WTC11 (cell line): ENCODE data around the gene COPS3. TPM values are rescaled to one million over a fixed set of nuclear protein-coding genes. Genes with fewer than 3 reads are reported as not detected.

Source experiments
- ATAC-seq: fragments of 200-7000 bp; cut with Tn5 transposase; 2 replicates; pipeline ENCODE4 v1.10.0; 2021; ENCODE audit warnings: mild to moderate bottlenecking, moderate library complexity
- CTCF ChIA-PET: fragments of 300-600 bp; sonication (Branson Sonifier 250); formaldehyde crosslinking; loops from one replicate; lab custom pipeline; 2021; ENCODE audit warnings: antibody characterized with exemption; lab: Charles Lee
- POLR2A ChIA-PET: fragments of 350-600 bp; sonication (Branson Sonifier 250); formaldehyde crosslinking; loops from one replicate; lab custom pipeline; 2021; ENCODE audit warnings: antibody characterized with exemption; lab: Charles Lee
- DNase-seq: peaks from one replicate; pipeline ENCODE4 v3.0.0; 2021; ENCODE audit warnings: low spot score
- H3K27ac Mint-ChIP-seq: 2 replicates; pipeline ENCODE4 v1.8.0; 2021; ENCODE audit warnings: mixed read lengths
- H3K27me3 Mint-ChIP-seq: 2 replicates; pipeline ENCODE4 v1.8.0; 2021; ENCODE audit warnings: low read depth, mild to moderate bottlenecking, moderate library complexity, mixed read lengths
- H3K36me3 Mint-ChIP-seq: 2 replicates; pipeline ENCODE4 v1.8.0; 2021; ENCODE audit warnings: mixed read lengths
- H3K4me1 Mint-ChIP-seq: 2 replicates; pipeline ENCODE4 v1.8.0; 2022; ENCODE audit warnings: mixed read lengths
- H3K4me3 Mint-ChIP-seq: 2 replicates; pipeline ENCODE4 v1.8.0; 2021; ENCODE audit warnings: mild to moderate bottlenecking, moderate library complexity, mixed read lengths
- H3K9me3 Mint-ChIP-seq: 2 replicates; pipeline ENCODE4 v1.8.0; 2021; ENCODE audit warnings: mixed read lengths
- ATF6 ChIP-seq: sonication (generic); formaldehyde crosslinking; IDR thresholded peaks from 2 replicates; pipeline ENCODE4 v1.8.1; 2023; ENCODE audit warnings: mild to moderate bottlenecking, missing genetic modification reagents
- CREB1 ChIP-seq: sonication (generic); formaldehyde crosslinking; IDR thresholded peaks from 2 replicates; pipeline ENCODE4 v1.8.0; 2023; ENCODE audit warnings: mild to moderate bottlenecking, missing genetic modification reagents
- E2F5 ChIP-seq: sonication (generic); formaldehyde crosslinking; IDR thresholded peaks from 2 replicates; pipeline ENCODE4 v1.8.1; 2022; ENCODE audit warnings: mild to moderate bottlenecking, moderate library complexity, missing genetic modification reagents
- ELF4 ChIP-seq: sonication (generic); formaldehyde crosslinking; IDR thresholded peaks from 2 replicates; pipeline ENCODE4 v1.8.1; 2022; ENCODE audit warnings: low read depth, mild to moderate bottlenecking, moderate library complexity, missing genetic modification reagents
- EMX1 ChIP-seq: fragments of 250-450 bp; sonication (Bioruptor Pico); IDR thresholded peaks from 2 replicates; pipeline ENCODE4 v1.8.0; 2021; ENCODE audit warnings: mild to moderate bottlenecking
- HMGA2 ChIP-seq: fragments of 250-450 bp; sonication (Bioruptor Pico); IDR thresholded peaks from 2 replicates; pipeline ENCODE4 v1.4.0; 2021; ENCODE audit warnings: mild to moderate bottlenecking, moderate library complexity
- KAT7 ChIP-seq: sonication (generic); formaldehyde crosslinking; IDR thresholded peaks from 2 replicates; pipeline ENCODE4 v1.8.1; 2023; ENCODE audit warnings: missing genetic modification reagents, mild to moderate bottlenecking, borderline replicate concordance
- NR3C1 ChIP-seq: sonication (generic); formaldehyde crosslinking; conservative IDR thresholded peaks from 2 replicates; pipeline ENCODE4 v1.8.1; 2023; ENCODE audit warnings: low read depth, mild to moderate bottlenecking, missing genetic modification reagents
- USF2 ChIP-seq: sonication (generic); formaldehyde crosslinking; IDR thresholded peaks from 2 replicates; pipeline ENCODE4 v1.8.1; 2023; ENCODE audit warnings: mild to moderate bottlenecking, missing genetic modification reagents, moderate library complexity
- ZNF423 ChIP-seq: fragments of 250-450 bp; sonication (Bioruptor Pico); IDR thresholded peaks from 2 replicates; pipeline ENCODE4 v2.1.2; 2022; ENCODE audit warnings: mild to moderate bottlenecking, moderate library complexity
- total RNA-seq: library from RNA; stranded (reverse); gene quantifications from 3 replicates; pipeline ENCODE4 v1.2.3, GENCODE V29; 2021
- TF ChIP-seq, protein P1 (sequence below): fragments of 250-450 bp; sonication (Bioruptor Pico); IDR thresholded peaks from 2 replicates; pipeline ENCODE4 v1.9.0; 2021; ENCODE audit warnings: mild to moderate bottlenecking
- TF ChIP-seq, protein P2 (sequence below): sonication (generic); formaldehyde crosslinking; IDR thresholded peaks from 2 replicates; pipeline ENCODE4 v1.8.0; 2022; ENCODE audit warnings: missing genetic modification reagents
- TF ChIP-seq, protein P3 (sequence below): sonication (generic); formaldehyde crosslinking; IDR thresholded peaks from 2 replicates; pipeline ENCODE4 v1.8.1; 2023; ENCODE audit warnings: mild to moderate bottlenecking, missing genetic modification reagents, borderline replicate concordance
- TF ChIP-seq, protein P4 (sequence below): sonication (generic); formaldehyde crosslinking; IDR thresholded peaks from 2 replicates; pipeline ENCODE4 v1.8.0; 2022; ENCODE audit warnings: mild to moderate bottlenecking, missing genetic modification reagents

Gene COPS3
- total RNA-seq, 1 experiment from 2014 or later, result 78.3 TPM

GRCh38 chr17:17200831-17201230 is 80.2 kb downstream of the COPS3 start:
- CTCF ChIA-PET, result interaction anchor here (1.0 kb wide), 1 partner anchor 59 kb away, joined by 5 read pairs; no protein-coding TSS in a partner anchor
- Mint-ChIP-seq H3K27me3 (peaks cover 7% of the 10 kb centered on the region), H3K36me3 (no peaks in the 10 kb centered on the region), H3K4me3 (no peak overlapping the region), H3K27ac (no peak overlapping the region), H3K4me1 (no peaks in the 10 kb centered on the region), H3K9me3 (no peaks in the 10 kb centered on the region)
- no peak for ATAC-seq
- DNase-seq, result no peak
- TF ChIP-seq CREB1 (CRISPR knock-in tag), result no peak
- TF ChIP-seq EMX1 (CRISPR knock-in tag), result no peak
- no peak for TF ChIP-seq ELF4
- no peak for TF ChIP-seq KAT7 (CRISPR knock-in tag)
- TF ChIP-seq USF2 (CRISPR knock-in tag), result no peak
- POLR2A ChIA-PET, result no interaction called here

DNA sequence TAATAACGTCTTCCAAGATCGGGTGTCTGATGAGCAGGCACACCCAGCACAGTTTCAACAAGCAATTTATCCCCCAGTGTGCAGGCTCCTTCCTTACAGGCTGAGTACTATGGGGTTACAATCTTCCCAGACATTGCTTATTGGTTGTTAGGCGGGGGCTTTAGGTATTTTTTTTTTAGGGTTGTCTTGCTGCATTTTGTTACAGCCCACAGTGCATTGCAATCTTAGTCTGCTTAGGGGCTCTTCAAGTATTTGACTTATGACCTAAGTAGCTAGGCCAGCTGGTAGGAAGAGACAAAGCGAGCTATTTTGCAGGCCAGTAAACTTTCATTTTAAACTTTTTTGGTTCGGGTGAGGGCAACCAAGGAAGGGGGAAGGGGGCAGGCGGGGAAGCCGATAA is 80.7 kb downstream of the COPS3 start:
- Mint-ChIP-seq H3K4me1 (no peaks in the 10 kb centered on the region), H3K9me3 (no peaks in the 10 kb centered on the region), H3K36me3 (no peaks in the 10 kb centered on the region), H3K27me3 (peaks cover 2% of the 10 kb centered on the region; the same call in 1 of the 2 replicates), H3K4me3 (no peak overlapping the region), H3K27ac (no peak overlapping the region)
- POLR2A ChIA-PET, result no interaction called here
- CTCF ChIA-PET, result interaction anchor here (1.0 kb wide), 1 partner anchor 59 kb away, joined by 5 read pairs; no protein-coding TSS in a partner anchor
- DNase-seq (no peak), ATAC-seq (no peak)
- TF ChIP-seq NR3C1 (CRISPR knock-in tag) (no peak), ATF6 (CRISPR knock-in tag) (no peak), EMX1 (CRISPR knock-in tag) (no peak), USF2 (CRISPR knock-in tag) (no peak)
- TF ChIP-seq, protein P1, sequence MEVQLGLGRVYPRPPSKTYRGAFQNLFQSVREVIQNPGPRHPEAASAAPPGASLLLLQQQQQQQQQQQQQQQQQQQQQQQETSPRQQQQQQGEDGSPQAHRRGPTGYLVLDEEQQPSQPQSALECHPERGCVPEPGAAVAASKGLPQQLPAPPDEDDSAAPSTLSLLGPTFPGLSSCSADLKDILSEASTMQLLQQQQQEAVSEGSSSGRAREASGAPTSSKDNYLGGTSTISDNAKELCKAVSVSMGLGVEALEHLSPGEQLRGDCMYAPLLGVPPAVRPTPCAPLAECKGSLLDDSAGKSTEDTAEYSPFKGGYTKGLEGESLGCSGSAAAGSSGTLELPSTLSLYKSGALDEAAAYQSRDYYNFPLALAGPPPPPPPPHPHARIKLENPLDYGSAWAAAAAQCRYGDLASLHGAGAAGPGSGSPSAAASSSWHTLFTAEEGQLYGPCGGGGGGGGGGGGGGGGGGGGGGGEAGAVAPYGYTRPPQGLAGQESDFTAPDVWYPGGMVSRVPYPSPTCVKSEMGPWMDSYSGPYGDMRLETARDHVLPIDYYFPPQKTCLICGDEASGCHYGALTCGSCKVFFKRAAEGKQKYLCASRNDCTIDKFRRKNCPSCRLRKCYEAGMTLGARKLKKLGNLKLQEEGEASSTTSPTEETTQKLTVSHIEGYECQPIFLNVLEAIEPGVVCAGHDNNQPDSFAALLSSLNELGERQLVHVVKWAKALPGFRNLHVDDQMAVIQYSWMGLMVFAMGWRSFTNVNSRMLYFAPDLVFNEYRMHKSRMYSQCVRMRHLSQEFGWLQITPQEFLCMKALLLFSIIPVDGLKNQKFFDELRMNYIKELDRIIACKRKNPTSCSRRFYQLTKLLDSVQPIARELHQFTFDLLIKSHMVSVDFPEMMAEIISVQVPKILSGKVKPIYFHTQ, result no peak
- TF ChIP-seq, protein P2, sequence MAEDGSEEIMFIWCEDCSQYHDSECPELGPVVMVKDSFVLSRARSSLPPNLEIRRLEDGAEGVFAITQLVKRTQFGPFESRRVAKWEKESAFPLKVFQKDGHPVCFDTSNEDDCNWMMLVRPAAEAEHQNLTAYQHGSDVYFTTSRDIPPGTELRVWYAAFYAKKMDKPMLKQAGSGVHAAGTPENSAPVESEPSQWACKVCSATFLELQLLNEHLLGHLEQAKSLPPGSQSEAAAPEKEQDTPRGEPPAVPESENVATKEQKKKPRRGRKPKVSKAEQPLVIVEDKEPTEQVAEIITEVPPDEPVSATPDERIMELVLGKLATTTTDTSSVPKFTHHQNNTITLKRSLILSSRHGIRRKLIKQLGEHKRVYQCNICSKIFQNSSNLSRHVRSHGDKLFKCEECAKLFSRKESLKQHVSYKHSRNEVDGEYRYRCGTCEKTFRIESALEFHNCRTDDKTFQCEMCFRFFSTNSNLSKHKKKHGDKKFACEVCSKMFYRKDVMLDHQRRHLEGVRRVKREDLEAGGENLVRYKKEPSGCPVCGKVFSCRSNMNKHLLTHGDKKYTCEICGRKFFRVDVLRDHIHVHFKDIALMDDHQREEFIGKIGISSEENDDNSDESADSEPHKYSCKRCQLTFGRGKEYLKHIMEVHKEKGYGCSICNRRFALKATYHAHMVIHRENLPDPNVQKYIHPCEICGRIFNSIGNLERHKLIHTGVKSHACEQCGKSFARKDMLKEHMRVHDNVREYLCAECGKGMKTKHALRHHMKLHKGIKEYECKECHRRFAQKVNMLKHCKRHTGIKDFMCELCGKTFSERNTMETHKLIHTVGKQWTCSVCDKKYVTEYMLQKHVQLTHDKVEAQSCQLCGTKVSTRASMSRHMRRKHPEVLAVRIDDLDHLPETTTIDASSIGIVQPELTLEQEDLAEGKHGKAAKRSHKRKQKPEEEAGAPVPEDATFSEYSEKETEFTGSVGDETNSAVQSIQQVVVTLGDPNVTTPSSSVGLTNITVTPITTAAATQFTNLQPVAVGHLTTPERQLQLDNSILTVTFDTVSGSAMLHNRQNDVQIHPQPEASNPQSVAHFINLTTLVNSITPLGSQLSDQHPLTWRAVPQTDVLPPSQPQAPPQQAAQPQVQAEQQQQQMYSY (CRISPR knock-in tag), result no peak

DNA sequence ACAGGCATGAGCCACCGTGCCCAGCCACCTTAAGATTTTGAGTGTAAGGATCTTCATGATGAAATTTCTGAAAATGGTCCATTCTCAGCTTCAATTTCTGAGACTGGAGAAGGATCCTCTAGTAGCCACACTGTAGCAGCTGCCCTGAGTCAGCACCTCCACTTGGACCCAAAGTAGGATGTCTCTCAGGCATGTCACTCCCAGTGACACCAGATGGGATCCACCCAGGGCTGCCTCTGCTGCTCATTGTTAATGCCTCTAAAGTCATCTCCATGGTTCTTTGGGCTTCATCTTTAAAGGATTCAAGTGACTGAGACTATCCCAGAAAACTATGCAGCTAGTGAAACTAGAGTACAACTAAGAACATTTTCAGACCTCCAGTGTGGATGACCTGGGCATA is 82.8 kb downstream of the COPS3 start:
- H3K27ac Mint-ChIP-seq, result no peak overlapping the region
- CTCF ChIA-PET, result no interaction called here
- no peaks in the 10 kb centered on the region for H3K4me1 Mint-ChIP-seq
- H3K36me3 Mint-ChIP-seq, result no peaks in the 10 kb centered on the region
- H3K27me3 Mint-ChIP-seq, result no peaks in the 10 kb centered on the region
- H3K9me3 Mint-ChIP-seq, result no peaks in the 10 kb centered on the region
- no peak overlapping the region for H3K4me3 Mint-ChIP-seq
- POLR2A ChIA-PET, result no interaction called here
- no peak for DNase-seq
- ATAC-seq, result no peak
- TF ChIP-seq, protein P3, sequence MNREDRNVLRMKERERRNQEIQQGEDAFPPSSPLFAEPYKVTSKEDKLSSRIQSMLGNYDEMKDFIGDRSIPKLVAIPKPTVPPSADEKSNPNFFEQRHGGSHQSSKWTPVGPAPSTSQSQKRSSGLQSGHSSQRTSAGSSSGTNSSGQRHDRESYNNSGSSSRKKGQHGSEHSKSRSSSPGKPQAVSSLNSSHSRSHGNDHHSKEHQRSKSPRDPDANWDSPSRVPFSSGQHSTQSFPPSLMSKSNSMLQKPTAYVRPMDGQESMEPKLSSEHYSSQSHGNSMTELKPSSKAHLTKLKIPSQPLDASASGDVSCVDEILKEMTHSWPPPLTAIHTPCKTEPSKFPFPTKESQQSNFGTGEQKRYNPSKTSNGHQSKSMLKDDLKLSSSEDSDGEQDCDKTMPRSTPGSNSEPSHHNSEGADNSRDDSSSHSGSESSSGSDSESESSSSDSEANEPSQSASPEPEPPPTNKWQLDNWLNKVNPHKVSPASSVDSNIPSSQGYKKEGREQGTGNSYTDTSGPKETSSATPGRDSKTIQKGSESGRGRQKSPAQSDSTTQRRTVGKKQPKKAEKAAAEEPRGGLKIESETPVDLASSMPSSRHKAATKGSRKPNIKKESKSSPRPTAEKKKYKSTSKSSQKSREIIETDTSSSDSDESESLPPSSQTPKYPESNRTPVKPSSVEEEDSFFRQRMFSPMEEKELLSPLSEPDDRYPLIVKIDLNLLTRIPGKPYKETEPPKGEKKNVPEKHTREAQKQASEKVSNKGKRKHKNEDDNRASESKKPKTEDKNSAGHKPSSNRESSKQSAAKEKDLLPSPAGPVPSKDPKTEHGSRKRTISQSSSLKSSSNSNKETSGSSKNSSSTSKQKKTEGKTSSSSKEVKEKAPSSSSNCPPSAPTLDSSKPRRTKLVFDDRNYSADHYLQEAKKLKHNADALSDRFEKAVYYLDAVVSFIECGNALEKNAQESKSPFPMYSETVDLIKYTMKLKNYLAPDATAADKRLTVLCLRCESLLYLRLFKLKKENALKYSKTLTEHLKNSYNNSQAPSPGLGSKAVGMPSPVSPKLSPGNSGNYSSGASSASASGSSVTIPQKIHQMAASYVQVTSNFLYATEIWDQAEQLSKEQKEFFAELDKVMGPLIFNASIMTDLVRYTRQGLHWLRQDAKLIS, result no peak
- TF ChIP-seq CREB1 (CRISPR knock-in tag) (no peak), HMGA2 (CRISPR knock-in tag) (no peak), E2F5 (CRISPR knock-in tag) (no peak), ZNF423 (no peak), NR3C1 (CRISPR knock-in tag) (no peak)
- TF ChIP-seq, protein P4, sequence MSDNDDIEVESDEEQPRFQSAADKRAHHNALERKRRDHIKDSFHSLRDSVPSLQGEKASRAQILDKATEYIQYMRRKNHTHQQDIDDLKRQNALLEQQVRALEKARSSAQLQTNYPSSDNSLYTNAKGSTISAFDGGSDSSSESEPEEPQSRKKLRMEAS, result no peak
